OCI-LY1 (cell line): ENCODE results near the gene KAT6B.

Source experiments
- CTCF ChIP-seq: fragments of 200-600 bp; sonication (generic), shearing (Covaris generic); IDR thresholded peaks from 2 replicates; pipeline ENCODE4 v1.5.1; 2017; ENCODE audit warnings: mild to moderate bottlenecking, antibody characterized with exemption, low read length, moderate library complexity, mixed read lengths
- EZH2 ChIP-seq: fragments of 200-600 bp; sonication (generic), shearing (Covaris generic); IDR thresholded peaks from 2 replicates; pipeline ENCODE4 v1.8.0; 2017; ENCODE audit warnings: borderline replicate concordance, mixed run types, mild to moderate bottlenecking, antibody characterized with exemption, low read length, moderate library complexity, mixed read lengths

GRCh38 chr10:75028049-75028448 lies 201.6 kb downstream of the KAT6B start:
- TF ChIP-seq EZH2 (no peak), CTCF (no peak)
